Breast epithelium (tissue), 3 donors: Measurements from ENCODE around the gene RXFP1.

ENCODE experiments used
- POLR2A ChIP-seq: fragments of 450-650 bp; IDR thresholded peaks from one replicate; pipeline ENCODE4 v1.6.1; 2016; ENCODE audit warnings: antibody characterized with exemption, mild to moderate bottlenecking, moderate library complexity
- POLR2AphosphoS5 ChIP-seq, 3 donors: sonication (generic); formaldehyde crosslinking; IDR thresholded peaks; one replicate each; pipeline ENCODE4 v1.6.1; 2017; ENCODE audit warnings: antibody characterized with exemption in 3 of 3
- TF ChIP-seq, protein P1 (sequence below), 3 donors: fragments of 450-650 bp; IDR thresholded peaks; one replicate each; pipeline ENCODE4 v1.5.1; 2016 to 2017; ENCODE audit warnings: antibody characterized with exemption in 3 of 3, mild to moderate bottlenecking in 3 of 3, moderate library complexity in 3 of 3

- TF ChIP-seq, protein P1, sequence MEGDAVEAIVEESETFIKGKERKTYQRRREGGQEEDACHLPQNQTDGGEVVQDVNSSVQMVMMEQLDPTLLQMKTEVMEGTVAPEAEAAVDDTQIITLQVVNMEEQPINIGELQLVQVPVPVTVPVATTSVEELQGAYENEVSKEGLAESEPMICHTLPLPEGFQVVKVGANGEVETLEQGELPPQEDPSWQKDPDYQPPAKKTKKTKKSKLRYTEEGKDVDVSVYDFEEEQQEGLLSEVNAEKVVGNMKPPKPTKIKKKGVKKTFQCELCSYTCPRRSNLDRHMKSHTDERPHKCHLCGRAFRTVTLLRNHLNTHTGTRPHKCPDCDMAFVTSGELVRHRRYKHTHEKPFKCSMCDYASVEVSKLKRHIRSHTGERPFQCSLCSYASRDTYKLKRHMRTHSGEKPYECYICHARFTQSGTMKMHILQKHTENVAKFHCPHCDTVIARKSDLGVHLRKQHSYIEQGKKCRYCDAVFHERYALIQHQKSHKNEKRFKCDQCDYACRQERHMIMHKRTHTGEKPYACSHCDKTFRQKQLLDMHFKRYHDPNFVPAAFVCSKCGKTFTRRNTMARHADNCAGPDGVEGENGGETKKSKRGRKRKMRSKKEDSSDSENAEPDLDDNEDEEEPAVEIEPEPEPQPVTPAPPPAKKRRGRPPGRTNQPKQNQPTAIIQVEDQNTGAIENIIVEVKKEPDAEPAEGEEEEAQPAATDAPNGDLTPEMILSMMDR (IDR thresholded peaks at IDR 0.05), result no peak
- TF ChIP-seq POLR2A (no peak), POLR2AphosphoS5 (IDR thresholded peaks at IDR 0.05) (no peak)
These were observed 83.7 kb downstream of the RXFP1 start for GRCh38 chr4:158605393-158605792.
